Stimulated activated CD4-positive, alpha-beta T cell treated with anti-CD3 and anti-CD28 coated beads, Interleukin-1b, Interleukin-23, amount 100 ng/mL, for 1 hour (primary cell): ENCODE measurements around the gene JMJD8.
A peak's percentile ranks its signal among the peaks of the same experiment; 100 is the strongest.

ENCODE experiments used
- DNase-seq, 2 donors: peaks; one replicate each; pipeline ENCODE4 v3.0.0-alpha.2; 2020; ENCODE audit warnings: low read depth in 2 of 2

JMJD8 gene

DNA sequence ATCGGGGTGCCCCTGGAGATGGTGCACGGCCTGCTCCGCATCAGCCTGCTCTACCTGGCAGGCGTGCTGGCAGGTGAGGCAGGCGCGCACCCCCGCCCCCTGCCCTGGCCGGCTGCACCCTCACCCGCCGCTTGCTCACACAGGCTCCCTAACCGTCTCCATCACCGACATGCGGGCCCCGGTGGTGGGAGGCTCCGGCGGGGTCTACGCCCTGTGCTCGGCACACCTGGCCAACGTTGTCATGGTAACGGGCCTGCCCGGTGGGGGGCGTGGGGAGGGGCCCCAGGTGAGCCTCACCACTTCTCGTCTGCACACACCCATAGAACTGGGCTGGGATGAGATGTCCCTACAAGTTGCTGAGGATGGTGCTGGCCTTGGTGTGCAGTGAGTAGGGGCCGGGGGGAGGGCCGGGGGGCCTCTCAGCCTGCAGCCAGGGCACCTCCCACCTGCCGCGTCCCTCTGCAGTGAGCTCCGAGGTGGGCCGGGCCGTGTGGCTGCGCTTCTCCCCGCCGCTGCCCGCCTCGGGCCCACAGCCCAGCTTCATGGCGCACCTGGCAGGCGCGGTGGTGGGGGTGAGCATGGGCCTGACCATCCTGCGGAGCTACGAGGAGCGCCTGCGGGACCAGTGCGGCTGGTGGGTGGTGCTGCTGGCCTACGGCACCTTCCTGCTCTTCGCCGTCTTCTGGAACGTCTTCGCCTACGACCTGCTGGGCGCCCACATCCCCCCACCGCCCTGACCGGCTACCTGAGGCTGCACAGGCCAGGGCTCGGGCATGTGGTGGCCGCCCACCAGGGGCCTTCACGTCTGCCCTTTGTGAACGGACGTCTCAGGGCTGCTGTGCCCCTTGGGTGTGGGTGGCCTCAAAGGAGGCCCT, 6.6 kb downstream of the JMJD8 start:
- DNase-seq: no peak

DNA sequence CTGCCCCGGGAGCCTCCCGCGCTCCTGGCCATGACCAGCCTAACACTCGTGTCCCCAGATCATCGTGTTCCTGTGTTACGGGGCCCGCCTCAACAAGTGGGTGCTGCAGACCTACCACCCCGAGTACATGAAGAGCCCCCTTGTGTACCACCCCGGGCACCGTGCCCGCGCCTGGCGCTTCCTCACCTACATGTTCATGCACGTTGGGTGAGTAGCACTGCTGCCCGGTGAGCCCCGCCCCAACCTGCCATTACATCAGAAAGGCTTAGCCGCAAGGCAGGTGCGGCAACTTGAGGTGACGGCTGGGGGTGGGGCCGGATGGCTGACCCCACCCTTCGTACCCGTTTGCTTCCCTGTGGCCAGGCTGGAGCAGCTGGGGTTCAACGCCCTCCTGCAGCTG, 7.2 kb downstream of the JMJD8 start:
- no peak for DNase-seq

DNA sequence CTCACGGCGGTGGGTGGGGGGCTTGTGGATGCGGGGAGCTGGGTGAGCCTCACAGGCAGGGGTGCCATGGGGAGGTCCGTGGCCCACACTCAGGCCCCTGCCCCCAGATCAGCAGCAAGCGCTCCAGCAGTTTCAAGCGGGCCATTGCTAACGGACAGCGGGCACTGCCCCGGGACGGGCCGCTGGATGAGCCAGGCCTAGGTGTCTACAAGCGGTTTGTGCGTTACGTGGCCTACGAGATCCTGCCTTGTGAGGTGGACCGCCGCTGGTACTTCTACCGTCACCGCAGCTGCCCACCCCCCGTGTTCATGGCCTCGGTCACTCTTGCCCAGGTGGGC, 7.6 kb downstream of the JMJD8 start:
- no peak for DNase-seq

DNA sequence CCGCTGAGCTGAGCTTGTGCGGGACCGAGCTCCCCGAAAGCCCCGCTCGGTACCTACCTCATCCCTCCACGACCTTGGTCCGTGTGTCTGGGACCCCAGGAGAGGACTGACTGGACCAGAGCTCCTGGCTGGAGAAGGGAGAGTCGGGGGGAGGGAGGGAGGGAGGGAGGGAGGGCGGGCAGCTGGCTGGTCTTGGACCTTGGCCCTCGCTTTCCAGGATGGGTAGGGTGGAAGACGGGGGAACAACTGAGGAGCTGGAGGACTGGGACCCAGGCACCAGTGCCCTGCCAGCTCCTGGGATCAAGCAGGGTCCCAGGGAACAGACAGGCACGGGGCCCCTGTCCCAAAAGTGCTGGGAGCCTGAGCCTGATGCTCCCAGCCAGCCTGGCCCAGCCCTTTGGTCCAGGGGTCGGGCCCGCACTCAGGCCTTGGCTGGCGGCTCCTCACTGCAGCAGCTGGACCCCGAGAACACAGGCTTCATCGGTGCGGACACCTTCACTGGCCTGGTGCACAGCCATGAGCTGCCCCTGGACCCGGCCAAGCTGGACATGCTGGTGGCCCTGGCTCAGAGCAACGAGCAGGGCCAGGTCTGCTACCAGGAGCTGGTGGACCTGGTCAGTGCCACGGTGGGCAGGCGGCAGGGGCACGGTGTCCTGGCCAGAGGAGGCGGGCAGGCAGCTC, 8.1 kb downstream of the JMJD8 start:
- no peak for DNase-seq

DNA sequence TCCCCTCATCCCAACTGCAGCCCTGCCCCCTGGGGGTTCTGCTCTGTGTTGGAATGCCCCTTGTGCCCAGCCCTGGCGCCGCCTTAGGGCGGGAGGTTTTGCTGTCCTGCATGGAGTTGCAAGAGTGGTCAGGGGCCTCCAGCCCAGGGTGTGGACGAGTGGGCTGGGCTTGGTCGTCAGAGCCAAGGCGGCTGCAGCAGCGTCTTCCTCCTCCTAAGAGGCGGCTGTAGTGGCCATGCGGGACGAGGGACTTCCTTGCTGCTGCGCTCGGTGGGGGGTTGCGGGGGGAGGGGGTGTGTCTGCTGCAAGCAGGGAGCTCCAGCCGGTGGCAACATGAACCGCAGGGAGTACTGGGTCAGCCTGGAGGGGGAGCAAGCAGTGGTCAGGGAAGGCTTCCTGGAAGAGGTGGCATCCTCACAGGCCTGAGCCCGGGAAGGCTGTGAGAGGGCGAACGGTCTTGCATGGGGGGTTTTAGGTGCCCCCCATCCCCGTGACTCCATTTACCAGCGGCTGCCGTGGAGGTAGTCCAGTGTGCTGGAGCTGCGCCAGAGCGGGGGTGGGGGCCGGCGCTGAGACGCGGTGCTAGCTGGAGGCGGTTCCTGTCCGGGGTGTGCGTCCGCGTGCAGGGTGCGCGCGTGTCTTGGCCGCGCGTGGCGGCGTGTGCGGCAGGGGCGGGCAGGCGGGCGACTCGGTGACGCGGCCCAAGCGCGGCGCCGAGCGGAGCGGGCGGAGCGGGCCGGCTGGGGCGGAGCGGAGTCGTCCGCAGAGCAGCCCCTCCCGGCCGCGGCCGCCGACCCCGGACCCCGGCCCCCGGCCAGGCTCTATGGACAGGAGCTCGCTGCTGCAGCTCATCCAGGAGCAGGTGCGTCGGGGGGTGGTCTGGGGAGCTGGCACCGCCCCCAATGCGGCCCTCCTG, 8.9 kb downstream of the JMJD8 start, which contains the start of gene RHBDL1:
TSS of gene RHBDL1 (plus strand) at position 704 of the 916 bp plus-strand sequence. CDS start at position 824, 120 bp downstream.
- DNase-seq: no peak

DNA sequence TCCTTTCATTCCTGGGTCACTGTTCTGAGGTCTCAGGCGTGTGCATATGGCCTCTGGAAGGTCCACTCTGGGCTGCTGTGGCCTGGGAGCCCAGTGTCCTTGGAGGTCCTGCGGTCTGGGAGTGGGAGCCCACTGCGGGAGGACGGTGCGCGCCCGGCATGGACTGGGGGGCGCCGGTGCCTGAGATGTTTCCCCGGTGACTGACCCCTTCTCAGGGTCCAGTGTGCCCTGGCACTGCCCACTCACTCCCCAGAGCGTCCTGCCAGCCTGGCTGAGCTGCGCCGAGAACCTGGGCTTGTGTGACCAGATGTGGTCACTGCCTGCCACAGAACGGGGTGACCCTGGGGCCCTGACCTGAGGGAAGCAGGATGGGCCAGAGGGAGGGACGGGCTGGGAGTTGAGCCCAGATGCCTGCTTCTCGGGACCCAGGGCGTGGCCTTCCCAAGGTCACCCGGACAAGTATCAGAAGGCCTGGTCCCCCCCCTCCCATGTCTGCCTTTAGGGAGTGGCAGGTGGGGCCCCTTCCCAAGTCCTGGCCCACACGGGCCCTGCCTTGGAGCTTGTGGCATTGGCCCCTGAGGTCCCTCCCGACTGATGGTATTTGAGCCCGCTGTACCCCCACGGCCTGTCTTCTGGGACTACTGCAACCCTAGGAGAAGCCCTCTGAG, 9.8 kb downstream of the JMJD8 start:
- DNase-seq: no peak

DNA sequence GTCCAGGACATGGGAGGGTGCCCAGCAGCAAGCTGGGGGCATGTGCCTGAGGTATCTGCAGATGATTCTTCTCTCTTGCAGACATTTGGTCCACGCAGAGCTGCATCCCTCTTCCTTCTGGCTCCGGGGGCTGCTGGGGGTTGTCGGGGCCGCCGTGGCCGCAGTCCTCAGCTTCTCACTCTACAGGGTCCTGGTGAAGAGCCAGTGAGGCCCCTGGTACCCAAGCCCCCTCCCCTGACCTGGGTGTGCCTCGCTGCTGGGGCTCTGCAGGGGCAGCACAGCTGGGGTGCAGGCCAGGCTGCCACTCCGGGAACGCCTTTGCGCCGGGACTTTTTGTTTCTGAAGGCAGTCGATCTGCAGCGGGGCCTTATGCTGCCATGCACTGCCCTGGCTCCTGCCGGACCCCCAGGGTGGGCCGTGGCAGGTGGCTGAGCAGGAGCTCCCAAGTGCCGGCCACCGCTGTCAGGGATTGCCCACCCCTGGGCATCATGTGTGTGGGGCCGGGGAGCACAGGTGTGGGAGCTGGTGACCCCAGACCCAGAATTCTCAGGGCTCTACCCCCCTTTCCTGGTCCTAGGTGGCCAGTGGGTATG, 10.6 kb downstream of the JMJD8 start:
- DNase-seq: no peak

DNA sequence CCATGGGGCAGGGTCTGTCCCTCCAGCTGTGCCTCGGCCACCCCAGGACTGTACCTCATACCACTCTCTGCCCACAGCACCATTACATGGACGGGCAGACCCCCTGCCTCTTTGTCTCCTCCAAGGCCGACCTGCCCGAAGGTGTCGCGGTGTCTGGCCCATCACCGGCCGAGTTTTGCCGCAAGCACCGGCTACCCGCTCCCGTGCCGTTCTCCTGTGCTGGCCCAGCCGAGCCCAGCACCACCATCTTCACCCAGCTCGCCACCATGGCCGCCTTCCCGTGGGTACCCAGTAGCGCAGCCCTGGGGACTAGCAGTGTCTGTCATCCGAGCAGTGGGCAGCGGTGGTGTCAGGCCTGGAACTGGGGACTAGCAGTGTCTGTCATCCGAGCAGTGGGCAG, 11.3 kb downstream of the JMJD8 start:
- no peak for DNase-seq

DNA sequence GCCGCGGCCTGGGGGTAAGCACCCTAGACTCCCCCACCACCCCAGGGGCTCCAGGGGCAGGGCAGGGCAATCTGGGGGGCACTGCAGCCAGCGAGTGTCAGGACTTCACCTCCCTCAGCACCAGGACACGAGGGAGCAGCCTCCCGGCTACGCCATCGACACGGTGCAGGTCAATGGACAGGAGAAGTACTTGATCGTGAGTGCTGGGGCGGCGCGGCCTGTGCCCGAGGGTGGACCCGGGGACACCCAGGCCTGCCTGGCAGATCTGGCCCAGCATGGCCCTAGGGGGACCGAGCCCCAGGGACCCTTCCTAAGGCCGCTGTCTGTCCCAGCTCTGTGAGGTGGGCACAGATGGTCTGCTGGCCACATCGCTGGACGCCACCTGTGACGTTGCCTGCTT, 11.8 kb downstream of the JMJD8 start:
- DNase-seq: no peak

DNA sequence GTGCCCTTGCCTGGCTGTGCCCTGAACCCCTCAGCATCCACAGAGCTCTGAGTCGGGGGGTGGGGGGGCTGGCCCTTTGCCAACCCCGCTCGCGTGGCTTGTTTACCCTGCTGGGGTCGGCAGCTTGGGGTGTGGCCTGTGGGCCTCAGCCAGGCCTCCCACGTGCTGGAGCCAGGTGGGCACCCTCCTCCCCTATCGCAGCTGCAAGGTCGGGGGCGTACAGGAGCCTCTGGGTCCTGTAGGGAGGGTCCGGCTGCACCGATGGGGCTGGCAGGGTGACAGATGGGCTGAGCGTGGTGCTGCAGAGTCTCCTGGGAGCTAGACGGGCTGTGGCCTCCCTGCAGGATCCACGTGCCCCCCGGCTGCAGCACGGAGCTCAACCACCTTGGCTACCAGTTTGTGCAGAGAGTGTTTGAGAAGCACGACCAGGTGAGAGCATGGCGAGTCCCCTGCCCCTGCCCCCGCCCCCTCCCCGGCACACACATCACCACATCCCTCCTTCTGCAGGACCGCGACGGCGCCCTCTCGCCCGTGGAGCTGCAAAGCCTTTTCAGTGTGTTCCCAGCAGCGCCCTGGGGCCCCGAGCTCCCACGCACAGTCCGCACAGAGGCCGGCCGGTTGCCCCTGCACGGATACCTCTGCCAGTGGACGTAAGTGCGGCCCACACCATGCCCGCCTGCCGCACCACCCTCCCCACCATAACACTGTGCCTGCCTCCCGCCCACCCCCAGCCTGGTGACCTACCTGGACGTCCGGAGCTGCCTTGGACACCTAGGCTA, 12.6 kb downstream of the JMJD8 start:
- DNase-seq: no peak

DNA sequence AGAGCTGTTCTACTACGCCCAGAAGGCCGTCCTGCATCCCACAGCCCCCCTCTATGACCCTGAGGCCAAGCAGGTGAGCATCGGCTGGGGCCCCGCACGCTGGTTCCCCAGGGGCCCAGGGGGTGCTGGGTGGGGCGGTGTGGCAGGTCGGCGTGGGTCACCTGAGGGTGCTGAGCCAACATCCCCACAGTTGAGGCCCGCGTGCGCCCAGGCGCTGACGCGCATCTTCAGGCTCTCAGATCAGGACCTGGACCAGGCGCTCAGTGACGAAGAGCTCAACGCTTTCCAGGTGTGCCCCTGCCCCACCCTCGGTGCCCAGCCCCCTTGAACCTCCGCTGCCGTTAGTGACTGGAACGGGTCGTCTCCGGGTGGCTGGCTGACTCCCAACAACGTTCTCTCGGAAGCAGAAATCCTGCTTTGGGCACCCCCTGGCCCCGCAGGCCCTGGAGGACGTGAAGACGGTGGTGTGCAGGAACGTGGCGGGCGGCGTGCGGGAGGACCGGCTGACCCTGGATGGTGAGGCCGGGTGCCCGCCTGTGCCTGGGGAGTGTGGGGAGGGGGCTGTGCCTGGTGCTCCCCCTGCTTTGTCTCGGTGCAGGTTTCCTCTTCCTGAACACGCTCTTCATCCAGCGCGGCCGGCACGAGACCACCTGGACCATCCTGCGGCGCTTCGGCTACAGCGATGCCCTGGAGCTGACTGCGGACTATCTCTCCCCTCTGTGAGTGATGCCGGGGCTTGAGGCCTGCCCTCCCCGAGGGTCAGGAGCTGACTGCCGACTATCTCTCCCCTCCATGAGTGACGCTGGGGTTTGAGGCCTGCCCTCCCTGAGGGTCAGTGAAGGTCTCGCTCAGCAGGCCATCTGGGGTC, 13.4 kb downstream of the JMJD8 start:
- DNase-seq: no peak

DNA sequence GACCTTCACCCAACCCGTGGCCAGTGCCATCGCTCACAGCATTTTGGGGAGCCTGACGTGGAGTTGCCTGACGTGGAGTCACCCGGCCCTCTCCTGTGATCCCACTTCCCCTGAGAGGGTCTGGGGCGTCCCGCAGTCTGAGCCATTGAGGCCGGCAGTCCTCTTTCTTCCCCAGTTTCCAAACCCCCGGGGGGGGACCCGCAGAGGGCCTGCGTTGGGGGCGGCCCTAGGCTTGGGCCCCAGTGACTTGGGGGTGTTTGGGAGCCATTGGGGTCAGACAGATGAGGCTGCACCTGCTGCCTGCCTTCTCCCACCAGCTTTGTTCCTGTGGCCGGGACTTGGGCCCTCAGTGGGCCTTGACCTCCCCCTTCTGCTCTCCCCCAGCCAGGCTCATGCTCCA, 14.5 kb downstream of the JMJD8 start:
- no peak for DNase-seq

DNA sequence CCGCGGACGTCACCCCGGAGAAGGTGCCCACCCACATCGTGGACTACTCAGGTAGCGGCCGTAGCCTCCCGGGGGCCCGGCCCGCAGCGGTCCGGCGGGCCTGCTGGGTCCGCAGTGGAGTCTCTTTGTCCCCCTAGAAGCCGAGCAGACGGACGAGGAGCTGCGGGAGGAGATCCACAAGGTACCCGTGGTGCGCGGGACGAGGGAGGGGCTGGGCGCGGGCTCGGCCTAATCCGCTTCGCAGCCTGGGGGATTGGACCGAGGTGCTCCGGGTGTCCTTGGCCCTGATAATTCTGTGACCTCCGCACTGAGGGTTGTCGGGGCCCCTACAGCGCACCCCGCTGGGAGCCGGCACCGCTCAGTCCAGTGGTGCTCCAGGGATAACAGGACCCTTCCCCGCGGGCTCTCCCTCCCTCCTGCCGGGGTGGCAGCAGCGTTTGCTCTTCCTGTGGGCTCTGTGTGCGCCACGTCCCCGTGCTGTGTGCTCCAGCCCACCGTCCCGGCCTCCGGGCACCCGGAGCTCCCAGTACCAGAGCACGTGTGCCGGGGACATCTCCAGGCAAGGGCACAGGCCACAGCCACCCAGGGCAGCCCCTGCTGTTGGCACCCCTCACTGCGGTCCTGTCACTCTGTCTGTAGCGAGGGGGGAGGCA, 15.5 kb downstream of the JMJD8 start:
- no peak for DNase-seq

DNA sequence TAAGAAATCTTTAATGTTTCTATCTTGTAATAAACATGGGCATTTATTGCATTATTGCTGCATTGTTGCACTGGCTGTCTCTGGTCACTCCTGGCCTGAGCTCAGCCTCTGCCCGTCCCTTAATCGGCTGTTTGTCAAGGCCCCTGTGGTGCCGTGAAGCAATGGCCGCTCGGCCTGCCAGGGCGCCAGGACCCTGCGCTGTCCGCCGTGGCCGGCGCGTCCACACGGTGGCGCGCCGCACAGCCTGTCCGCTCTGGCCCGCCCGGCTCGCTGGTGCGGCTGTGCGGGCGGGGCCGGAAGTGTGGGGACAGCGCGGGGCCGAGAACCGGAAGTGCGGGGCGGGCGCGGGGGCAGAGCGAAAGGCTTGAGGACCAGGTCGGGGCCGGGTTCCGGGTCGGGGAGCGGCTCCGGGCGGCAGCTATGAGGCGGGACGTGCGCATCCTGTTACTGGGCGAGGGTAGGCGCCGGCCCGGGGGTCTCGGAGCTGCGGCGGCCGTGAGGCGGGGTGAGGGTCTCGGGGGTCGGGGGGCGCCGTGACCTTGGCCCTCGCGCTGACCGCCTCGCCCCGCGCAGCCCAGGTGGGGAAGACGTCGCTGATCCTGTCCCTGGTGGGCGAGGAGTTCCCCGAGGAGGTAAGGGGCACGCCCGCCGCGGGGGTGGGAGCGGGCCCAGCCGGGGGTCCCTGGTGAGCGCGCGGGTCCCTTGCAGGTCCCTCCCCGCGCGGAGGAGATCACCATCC, 16.2 kb downstream of the JMJD8 start, which contains the start of gene RHOT2:
TSS of gene RHOT2 (plus strand) at position 353 of the 739 bp plus-strand sequence. CDS start at position 421, 68 bp downstream.
- peak; percentile 80 to 88 for DNase-seq

DNA sequence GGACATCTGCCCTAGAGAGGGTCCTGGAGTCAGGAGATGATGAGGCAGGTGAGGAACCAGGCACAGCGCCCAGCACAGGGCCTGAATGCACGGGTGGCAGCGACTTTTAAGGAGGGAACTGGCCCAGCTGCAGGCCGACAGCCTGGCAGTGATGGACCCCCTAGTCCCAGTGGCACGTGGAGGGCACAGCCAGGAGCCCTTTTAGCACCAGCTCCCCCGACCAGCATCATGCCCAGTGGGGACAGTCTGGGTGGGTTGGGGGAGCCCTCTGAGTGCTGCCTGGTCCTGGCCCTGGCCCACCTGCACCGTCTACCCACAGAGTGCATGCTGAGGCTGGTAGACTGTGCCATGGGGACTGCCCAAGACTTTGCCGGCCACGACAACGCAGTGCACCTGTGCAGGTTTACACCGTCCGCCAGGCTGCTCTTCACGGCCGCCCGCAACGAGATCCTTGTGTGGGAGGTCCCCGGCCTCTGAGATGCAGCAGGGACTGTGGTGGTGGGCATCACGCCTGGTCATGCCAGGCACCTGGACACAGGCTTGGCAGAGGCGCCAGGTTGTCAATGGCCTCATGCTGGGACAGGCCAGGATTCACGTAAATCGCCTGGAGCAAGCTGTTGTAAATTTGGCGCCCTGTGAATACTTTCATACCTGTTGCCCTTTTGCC, 16.9 kb downstream of the JMJD8 start:
- DNase-seq: no peak

DNA sequence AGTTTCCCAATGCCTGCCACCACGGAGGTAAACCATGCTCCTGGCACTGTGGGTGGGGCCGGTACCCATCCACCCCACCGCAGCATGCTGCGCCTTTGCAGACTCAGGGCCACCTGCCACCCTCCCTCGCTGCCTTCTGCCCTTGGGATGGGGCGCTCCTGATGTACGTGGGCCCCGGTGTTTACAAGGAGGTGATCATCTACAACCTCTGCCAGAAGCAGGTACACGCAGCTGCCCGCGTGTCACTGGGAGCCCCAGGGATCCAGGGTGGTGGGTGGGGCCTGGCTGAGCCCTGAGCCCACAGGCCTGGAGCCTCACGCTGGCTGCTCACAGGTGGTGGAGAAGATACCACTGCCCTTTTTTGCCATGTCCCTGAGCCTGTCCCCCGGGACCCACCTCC, 17.6 kb downstream of the JMJD8 start:
- DNase-seq: no peak

DNA sequence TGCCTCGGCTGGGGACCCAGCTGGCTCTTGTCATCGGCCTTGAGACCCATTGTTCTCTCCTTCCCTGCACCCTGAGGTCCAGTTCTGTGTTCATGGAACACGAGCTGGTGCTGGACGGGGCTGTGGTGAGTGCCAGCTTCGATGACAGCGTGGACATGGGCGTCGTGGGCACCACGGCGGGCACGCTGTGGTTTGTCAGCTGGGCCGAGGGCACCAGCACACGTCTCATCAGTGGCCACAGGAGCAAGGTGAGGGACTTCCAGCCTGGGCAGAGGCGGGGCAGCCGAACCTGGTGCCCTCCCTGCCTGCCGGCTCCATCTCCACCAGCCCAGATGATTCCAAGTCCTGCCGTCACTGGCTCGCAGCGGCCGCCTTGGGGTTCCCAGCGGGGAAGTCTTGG, 21.5 kb downstream of the JMJD8 start:
- DNase-seq: no peak

DNA sequence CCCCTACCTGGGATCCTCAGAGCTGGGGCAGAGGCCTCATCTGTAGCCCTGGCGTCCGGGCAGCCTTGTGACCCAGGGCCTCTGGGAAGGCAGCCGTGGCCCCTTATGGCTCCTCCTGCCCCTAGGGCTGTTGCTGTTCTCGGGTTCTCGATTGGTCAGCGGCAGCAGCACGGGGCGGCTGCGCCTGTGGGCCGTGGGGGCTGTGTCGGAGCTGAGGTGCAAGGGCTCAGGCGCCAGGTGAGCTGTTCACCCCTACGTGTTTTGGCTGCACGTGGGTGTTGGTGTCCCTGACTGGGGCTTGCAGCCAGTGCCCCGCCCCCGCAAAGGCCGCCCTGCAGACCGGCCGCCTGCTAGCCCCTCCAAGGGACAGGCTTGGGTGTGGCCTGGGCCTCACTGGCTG, 22.0 kb downstream of the JMJD8 start:
- no peak for DNase-seq
